ENCODE results near the gene C8A.

GRCh38 chr1:56852476-56852875 lies 2.1 kb upstream of the C8A start:
- TF ChIP-seq POLR2A (IDR thresholded peaks at IDR 0.05) = no peak
- no peak for TF ChIP-seq CTCF (IDR thresholded peaks at IDR 0.05)

Data from lower leg skin (tissue), 3 donors.